C4-2B (cell line): ENCODE data around the gene MN1.

Experiments
- H3K27ac ChIP-seq: fragments of 450-650 bp; 2 replicates; pipeline ENCODE4 v1.5.1; 2017
- ZFX ChIP-seq: fragments of 450-650 bp; IDR thresholded peaks from 2 replicates; pipeline ENCODE4 v1.6.1; 2017
- TF ChIP-seq, protein P1 (sequence below): fragments of 450-650 bp; conservative IDR thresholded peaks from 2 replicates; pipeline ENCODE4 v1.5.1; 2017; ENCODE audit warnings: mild to moderate bottlenecking

Gene MN1

DNA sequence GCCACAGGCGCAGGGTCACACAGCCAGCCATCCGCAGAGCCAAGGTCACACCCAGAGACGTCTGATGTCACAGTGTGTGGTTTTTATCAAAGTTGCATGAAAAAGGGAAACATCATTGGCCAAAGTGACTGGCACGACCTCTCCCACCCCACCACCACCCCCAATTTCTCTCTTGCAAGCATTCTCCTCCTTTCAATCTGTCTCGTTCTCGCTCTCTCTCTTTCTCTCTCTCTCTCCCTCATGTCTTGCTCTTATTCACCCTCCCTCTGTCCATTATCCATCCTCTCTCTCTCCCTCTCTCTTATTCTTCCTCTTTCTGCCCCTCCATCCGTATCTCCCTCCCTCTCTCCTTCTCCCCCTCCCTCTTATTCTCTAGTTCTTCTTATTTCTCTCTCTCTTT lies 40.6 kb downstream of the MN1 start:
- H3K27ac ChIP-seq: no peak overlapping the region
- TF ChIP-seq, protein P1, sequence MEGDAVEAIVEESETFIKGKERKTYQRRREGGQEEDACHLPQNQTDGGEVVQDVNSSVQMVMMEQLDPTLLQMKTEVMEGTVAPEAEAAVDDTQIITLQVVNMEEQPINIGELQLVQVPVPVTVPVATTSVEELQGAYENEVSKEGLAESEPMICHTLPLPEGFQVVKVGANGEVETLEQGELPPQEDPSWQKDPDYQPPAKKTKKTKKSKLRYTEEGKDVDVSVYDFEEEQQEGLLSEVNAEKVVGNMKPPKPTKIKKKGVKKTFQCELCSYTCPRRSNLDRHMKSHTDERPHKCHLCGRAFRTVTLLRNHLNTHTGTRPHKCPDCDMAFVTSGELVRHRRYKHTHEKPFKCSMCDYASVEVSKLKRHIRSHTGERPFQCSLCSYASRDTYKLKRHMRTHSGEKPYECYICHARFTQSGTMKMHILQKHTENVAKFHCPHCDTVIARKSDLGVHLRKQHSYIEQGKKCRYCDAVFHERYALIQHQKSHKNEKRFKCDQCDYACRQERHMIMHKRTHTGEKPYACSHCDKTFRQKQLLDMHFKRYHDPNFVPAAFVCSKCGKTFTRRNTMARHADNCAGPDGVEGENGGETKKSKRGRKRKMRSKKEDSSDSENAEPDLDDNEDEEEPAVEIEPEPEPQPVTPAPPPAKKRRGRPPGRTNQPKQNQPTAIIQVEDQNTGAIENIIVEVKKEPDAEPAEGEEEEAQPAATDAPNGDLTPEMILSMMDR: no peak
- no peak for TF ChIP-seq ZFX

DNA sequence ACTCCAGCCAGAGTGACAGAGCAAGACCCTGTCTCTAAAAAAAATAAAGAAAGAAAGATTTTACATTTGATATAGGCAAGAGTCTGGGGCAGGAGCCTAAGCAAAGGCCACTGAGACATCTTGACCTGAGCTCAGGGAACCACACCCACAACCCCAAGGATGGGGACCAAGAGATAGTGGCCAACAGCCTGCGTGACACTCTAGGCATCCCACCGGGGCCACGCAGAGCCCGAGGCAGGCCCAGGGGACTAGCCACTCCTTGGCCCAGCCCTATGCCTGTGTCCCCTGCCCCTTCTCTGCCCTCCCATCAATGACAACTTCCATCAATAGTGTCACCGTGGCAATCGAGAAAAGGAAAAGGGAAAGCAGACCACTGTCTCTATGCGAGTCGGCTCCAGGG lies 41.1 kb downstream of the MN1 start:
- TF ChIP-seq, protein P1: no peak
- TF ChIP-seq ZFX: no peak
- H3K27ac ChIP-seq: no peak overlapping the region

DNA sequence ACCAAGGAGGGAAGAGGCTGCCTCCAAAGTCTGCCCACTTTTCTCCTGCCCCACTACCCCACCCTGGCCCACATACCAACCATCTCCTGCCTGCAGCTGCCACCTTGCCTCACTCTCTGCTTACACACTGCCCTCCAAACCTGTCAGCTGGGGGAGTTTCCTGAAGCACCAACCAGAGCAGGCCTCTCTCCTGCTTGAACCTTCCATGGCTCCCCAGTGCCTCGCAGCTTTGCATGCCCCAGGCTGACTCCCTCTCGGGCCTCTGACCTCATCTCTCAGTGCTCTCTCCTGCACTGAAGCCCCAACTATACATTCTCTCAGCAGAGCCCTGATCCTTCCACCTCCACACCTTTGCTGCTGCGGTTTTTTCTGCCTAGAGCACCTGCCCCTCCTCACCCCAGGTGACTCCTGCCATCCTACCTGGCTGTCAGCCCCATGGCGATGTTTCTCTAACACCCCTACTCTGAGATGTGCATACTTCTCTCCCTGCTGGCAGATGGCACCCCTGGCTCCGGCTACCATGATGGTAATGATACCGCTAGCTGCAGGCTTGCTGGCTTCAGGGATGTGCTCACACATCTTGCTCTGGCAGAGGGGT lies 43.5 kb downstream of the MN1 start:
- TF ChIP-seq ZFX: no peak
- TF ChIP-seq, protein P1: no peak

DNA sequence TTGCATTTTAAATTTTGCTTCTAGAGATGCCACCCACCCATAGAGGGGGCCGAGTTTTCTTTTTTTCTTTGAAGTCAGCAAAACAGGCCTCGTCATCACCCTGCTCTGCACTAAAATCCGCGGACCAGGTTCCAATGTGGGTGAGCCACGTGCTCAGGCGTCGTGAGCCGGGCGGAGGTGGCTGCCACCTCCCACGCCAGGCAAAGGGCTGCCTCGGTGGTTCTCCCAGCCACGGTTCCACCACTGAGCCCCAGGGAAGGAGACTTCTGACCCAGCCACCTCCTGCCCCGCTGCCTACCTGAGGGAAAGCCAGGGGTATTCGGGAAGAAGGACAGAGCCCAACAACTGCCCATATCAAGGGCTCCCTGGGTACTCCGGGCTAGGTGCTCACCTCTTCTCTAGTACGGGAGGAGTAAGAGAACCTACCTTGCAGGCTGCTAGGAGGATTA lies 45.3 kb downstream of the MN1 start:
- no peak for TF ChIP-seq ZFX
- TF ChIP-seq, protein P1: no peak
- H3K27ac ChIP-seq: no peak overlapping the region

More for the DNA sequence above, 43.5 kb downstream of the MN1 start:
- no peak overlapping the region for H3K27ac ChIP-seq

DNA sequence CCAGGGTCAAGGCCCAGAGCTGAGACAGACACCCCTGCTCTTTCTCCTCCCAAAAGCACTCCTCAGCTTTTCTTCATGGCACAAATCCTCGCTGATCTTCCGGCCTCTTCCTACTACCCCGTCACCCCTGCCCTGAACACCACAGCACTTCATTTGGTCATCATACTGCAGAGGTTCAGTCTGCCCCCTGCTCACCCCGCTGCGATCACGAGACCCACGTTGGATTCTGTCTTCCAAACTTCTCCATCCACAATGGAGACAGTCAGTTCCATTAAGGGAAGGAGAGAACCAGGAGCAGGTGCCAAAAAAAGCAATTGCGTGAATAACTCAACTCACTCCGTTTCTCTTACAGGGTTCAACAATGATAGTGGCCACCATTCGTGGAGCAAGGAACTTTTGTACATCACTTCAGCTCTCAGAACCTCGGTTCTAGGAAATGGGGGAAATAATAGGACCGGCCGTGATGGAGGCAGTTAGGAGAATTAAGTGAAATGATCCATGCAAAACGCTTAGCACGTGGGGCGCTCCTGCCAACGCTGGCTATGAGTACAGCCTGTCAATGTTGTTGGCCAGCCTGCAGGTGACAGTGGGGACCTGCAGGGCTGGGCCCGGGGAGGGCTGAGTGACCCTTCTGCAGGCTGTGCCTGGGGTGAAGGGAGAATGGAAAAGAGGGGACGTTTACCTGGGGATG lies 45.9 kb downstream of the MN1 start:
- no peak overlapping the region for H3K27ac ChIP-seq

DNA sequence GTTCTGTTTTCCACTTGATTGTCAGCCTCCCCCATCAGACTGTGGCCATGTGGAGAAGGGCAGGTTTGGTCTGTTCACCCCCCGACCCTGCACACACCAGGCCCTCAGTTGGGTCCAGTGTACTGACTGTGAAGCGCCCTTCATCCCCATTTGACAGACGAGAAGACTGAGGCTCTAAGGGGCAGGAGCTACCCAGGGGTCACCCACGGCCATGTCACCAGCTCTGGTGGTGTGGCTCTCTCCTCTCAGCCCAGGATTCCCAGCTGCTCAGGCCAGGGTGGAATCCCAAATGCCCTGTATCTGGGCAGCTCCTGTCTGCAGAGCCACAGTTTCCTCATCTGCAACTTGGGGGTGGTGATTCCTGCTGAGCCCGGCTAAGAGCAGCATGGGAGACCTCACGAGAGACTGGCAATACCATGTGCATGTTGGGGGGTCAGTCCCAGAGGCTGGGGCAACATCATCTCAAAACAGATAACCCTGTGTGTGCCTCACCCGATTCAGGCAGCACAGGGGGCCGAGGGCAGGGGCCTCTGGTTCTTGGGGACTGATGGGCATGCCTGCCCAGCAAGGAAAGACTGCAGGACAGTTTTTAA lies 46.6 kb downstream of the MN1 start:
- no peak overlapping the region for H3K27ac ChIP-seq
- TF ChIP-seq ZFX: no peak
- TF ChIP-seq, protein P1: no peak

More for the DNA sequence above, 45.9 kb downstream of the MN1 start:
- TF ChIP-seq, protein P1: no peak
- TF ChIP-seq ZFX: no peak

DNA sequence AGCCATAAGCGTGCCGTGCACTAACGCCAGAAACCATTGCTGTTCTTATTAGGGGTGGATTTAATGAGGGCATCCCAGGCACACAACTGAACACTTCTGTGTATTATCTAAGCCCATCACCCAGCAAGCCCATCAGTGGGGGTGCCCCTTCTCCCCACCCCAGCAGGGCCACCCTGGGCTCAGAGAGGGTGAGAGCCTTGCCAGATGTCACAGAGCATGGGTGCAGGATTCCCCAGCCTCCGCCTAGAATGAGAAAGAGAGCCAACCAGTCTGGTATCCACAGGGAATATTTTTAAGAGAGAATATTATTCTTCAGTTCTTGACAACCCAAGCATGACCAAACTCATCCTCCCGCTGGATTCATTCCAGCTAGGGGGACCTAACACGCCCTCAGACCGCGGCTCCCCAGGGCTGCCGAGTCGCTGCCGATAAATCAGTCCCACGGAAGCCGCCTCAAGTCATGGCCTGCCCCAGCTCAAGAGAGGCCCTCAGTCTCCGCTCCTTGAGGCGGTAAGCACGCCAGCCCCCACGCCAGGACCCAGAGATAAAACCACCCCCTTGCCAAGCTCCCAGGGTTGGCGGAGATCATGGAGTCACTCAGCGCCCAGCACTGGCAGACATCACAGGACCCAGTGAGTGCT lies 47.2 kb downstream of the MN1 start:
- no peak for TF ChIP-seq ZFX
- TF ChIP-seq, protein P1: no peak

More for the DNA sequence above, 47.2 kb downstream of the MN1 start:
- no peak overlapping the region for H3K27ac ChIP-seq
